Stimulated activated CD8-positive, alpha-beta memory T cell treated with anti-CD3 and anti-CD28 coated beads, Interleukin-15, amount 100 ng/mL, for 1 hour (primary cell): ENCODE data around the gene TNFRSF1B.

Source experiments
- DNase-seq: peaks from one replicate; pipeline ENCODE4 v3.0.0-alpha.2; 2020; ENCODE audit warnings: low read depth

The TNFRSF1B gene

DNA sequence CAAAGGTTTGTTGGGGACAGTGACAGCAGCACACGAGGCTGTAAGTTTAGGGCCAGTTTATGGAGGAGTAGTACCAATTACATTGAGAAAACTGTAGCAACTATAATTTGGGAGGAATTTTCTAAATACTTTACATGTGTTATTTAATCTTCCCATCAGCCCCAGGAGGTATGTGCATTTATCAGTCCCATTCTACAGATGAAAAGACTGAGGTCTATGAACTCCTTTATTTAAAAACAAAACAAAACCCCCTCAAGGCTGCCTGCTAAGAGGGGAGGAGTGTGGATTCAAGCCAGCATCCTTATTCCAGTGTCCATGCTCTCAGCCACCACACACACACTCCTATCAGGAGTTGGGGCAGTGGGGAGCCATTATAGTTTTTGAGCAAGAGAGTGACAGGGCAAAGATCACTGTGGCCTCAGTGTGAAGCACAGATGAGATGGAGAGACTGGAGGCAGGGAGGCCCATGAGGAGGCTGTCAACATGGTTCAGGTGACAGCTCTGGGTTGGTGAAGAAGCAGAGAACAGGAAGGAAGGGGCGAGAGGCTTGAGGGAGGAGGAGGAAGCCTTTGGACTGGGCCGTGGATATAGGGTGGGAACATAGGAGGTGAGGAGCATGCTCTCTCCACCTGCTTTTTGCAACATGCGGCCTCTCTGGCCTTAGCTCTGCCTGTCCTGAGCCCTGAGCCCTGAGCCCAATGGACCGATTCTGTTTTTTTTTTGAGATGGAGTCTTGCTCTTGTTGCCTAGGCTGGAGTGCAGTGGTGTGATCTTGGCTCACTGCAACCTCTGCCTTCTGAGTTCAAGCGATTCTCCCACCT lies 9.7 kb downstream of the TNFRSF1B start:
- DNase-seq, result no peak

DNA sequence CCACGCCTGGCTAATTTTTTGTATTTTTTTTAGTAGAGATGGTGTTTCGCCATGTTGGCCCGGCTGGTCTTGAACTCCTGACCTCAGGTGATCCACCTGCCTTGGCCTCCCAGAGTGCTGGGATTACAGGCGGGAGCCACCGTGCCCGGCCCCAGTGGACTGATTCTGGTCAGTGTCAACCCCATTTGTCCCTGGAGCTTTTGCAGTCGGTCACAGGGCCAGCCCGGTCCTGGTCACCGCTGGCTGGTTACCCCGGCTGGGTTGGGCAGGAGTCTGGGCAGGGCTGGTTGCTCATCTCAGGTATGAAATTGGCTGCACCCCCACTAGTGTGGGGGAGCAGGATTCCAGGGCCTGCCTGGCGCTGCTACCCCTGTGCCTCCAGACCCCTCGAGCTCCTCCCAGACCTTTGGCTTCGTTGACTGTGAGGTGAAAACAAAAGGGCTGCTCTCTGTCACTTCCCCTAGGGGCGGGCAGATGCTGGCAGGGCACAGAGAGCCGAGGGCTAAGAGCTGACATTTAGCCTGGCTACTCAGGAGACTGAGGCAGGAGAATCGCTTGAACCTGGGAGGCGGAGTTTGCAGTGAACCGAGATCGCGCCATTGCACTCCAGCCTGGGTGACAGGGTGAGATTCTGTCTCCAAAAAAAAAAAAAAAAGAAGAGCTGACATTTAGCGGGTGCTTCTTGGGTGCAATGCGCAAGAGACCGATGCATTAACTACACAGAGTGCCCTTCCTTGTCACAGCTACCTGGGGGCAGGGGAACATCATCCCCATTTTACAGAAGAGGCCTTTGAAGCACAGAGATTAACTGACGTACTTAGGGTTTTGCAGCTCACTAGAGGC lies 10.6 kb downstream of the TNFRSF1B start:
- no peak for DNase-seq

DNA sequence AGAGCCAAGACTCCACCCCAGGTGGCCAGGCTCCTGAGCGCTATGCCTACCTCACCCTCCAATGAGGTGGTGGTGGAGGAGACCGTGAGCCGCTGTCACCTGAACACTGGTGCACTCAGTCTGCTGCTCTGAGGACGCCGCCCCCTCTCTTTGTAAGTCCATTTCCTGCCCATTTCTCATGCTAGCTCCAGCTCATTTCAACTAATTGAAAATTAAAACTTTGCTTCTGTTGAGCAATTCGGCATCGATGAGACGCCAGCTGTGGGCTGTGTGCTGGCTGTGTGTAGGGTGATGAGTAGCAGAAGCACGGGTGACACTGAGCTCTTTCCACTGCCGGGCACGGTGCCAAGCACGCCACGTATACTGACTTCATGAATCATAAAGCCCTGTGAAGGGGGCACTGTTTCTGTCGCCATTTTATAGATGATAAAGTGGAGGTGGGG lies 11.2 kb downstream of the TNFRSF1B start:
- DNase-seq, result peak; percentile 92

DNA sequence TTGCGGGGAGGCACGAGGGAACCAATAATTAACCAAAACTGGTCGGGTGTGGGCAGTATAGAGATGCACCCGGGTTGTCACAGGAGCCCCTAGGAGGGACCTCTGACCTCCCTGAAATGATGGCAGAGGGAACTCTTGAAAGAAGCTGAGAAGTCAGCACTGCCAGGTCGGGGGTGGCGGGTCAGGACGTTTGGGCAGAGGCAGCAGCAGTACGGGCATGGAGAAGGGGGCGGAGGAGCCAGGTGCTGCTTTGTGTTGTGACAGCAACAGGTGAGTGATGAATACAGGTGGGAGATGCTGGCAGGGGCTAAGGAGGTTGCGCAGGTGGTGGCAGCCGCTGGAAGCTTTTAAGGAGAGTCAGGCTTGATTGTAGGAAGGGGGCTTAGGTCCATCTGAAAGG lies 11.7 kb downstream of the TNFRSF1B start:
- DNase-seq, result no peak

DNA sequence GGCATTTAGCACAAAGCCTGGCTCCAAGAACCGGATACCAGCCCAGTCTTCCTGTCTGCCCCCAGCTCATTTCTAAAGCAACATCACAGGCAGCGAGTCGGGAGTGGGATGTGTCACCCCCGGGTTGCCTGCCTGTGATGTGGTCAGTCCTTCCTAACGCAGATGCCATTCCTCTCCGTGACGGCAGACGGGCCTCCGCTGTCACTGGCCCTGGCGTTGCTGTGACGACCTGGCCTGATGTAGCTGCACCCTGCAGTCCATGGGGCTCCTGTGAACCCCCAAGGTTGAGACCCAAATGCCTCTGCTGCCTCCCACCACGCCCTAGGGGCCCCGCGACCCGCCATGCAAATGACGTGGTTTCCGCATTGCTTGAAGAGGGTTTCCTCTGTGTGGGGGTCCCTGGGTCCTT lies 12.3 kb downstream of the TNFRSF1B start:
- DNase-seq, result peak; percentile 66

DNA sequence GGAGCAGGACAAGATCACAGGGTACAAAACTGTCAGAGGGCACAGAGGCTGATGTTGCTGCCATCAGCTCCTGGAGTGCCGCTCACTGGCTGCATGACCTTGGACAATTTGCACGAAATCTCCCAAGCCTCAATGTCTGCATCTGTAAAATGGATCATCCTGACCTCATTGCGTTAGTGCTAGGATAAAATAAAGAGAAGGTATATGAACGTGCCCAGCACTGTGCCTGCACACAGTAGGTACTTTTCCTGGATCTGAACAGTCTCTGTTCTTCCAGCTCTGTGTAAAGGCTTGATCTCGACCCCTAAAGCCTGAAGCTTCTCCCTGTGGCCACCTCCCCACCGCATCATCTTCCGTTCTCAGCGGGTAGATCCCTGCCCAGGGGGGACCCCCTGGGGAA lies 12.9 kb downstream of the TNFRSF1B start:
- no peak for DNase-seq

DNA sequence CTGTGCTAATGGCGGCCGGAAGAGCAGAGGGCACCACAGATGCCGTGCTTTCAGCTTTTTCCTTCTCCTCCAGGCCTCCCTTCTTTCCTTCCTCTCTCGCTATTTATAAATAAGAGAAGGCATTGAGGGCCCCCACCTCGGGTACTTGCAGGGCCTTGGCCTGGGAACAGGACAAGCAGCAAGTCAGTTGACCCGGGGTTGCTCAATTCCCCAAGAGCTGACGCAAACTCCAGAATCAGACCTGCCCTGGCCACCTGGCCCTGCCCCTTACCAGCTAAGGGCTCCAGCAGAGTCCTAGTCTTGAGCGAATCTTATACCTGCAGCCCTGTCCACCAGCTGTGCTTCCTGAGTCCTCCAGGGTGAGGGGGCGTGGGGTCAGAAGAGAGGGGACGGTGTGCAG lies 13.5 kb downstream of the TNFRSF1B start:
- DNase-seq, result no peak

DNA sequence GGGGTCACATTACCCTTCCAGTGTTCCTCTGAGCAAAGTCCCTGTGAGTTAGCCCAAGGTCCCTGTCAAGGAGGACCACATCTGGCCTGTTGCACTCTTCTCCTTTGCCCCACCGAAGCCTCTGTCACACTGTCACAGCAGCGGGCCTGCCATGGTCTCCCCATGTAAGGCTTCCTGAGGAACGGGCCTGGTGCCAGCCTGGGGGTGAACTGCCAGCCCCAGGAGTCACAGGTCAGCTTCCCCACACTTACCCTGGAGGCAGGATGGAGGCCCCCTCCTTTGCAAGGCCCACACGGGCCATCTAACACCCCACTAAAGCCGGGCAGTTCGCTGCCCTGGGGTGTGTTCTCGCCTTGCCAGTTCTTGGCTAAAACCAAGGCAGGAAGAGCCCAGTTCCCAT lies 14.1 kb downstream of the TNFRSF1B start:
- DNase-seq, result no peak

DNA sequence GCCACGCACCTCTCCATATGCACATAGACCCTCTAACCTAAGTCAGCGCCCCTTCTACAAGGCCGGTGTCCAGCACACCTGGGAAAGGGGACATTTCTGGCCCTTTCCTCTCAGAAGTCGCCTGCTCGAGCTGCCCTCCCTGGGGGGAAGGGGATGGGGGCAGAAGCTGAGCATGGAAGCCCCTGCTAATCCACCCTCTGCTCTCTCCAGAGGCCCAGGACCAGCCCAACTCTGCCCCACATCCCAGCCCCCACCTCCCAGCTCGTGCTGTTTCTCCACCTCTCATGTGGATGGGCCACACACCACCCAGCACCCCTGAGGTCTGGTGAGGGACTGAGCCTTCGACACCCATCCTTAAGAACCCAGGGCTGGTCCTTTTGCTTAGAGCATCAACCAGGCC lies 14.8 kb downstream of the TNFRSF1B start:
- no peak for DNase-seq

DNA sequence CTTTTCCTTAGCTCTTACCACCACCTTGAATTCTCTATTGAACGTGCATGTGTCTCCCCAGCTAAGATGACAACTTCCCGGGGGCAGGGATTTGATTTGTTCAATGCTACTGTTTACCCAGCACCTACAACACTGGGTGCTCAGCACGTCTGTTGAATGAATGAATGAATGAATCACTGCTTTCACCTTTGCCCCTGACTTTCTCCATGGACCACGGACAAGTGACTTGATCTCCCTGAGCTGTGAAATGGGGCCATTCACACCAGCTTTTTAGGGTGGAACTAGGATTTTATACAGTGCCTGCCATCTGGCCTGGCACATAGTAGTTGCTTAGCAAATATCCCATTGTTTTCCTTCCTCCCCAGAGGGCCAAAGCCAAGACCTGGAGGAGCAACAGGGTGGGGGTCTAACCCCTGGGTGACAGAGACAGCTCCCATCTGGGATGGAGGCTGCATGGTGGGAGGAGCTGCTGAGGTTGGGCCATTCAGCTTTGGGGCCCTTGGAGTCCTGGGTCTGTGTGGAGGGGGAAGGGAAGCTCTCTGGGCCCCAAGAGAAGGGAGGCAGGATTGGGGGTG lies 15.7 kb downstream of the TNFRSF1B start:
- no peak for DNase-seq

DNA sequence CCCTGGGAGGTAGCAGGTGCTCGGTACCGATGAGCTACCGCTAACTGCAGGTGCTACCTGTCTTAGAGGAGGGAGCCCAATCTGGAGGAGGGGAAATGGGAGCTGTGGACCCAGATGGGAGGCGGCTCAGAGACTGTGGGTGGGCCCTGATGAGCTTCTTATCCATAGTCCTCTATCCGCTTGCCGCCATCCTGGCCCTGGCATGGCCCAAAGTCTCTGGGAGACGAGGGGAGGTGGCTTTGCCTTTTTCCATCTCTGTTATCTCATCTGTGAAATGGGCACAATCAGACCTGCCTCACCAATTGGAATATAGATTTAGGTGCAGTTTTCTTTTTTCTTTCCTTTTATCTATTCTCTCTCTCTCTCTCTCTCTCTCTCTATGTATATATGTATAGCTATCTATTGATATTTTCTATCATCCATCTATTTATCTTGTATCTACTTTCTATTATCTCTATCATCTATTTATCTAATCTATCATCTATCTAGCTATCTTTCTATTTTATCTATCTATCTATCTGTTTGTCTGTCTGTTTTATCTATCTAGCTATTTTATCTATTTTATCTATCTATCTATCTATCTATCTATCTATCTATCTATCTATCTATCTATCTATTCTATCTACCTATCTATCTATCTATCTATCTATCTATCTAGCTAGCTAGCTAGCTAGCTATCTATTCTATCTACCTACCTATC lies 16.5 kb downstream of the TNFRSF1B start:
- DNase-seq, result no peak

DNA sequence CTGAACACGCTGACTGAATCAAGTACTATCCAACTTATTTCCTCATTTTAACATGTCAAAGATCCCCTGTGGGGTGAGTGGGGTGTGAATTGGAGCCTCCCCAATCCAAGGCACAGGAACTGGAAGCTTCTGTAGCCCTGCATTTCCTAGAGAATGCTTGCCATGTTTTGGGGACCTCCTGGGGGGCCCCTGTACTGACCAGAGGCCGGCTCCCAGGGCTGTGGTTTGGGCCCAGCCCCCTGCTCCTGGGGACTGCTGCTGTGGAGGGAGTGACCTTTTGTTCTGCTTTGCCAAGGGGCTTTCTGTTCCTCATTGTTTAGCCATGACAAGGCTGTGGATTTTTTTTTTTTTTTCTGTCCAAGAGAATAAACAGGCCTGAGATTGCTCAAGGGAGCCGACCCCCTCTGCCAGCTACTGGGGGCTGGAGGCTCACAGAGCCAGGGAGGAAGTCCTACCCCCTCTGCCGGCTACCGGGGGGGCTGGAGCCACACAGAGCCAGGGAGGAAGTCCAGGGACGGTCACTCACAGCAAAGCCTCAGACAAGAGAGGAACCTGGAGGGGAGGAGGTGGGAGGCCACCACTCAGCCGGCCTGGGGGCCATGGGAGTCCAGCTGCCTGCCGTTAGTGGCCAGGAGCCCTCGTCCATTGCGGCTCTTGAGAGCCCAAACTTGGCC lies 17.4 kb downstream of the TNFRSF1B start:
- DNase-seq, result no peak

DNA sequence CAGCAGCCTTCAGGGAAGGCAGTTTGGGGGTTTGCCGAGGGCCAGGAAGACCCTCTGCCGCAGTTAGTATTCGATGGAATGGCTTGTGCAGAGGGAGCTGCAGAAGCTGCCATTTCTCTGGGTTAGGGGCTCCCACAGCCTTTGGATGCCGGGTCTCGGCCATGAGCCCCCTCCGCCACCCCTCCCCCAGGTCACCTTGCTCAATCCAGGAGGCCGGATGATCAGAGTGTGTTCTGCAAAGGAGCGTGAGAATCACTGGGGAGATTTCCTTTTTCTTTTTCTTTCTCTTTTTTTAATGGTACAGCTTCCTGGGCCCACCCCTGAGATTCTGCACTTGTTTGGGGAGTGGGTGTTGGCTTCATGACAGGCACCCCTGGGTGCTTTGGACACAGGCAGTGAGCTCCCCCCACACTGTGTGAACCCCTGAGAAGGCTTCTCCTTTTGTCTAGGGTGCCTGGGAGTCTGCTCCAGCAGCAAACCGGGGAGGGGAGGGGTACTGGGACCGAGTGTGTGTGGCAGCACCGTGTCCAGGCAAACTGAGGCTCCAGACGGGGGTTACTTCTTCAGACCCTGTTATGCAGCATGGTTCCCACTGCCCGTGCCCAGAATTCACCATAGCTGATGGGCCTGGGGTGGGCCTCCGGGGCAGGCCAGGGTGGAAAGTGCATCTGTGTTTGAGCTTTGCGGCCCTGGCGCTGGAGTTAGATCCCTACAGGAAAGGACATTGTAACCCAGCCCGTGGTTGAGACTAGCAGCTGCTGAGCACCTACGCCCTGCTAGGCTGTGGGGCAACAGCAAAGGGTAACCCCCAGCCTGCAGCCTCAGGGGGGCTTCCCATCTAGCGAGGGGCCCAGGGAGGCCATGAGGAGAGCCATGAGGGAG lies 18.5 kb downstream of the TNFRSF1B start:
- no peak for DNase-seq

DNA sequence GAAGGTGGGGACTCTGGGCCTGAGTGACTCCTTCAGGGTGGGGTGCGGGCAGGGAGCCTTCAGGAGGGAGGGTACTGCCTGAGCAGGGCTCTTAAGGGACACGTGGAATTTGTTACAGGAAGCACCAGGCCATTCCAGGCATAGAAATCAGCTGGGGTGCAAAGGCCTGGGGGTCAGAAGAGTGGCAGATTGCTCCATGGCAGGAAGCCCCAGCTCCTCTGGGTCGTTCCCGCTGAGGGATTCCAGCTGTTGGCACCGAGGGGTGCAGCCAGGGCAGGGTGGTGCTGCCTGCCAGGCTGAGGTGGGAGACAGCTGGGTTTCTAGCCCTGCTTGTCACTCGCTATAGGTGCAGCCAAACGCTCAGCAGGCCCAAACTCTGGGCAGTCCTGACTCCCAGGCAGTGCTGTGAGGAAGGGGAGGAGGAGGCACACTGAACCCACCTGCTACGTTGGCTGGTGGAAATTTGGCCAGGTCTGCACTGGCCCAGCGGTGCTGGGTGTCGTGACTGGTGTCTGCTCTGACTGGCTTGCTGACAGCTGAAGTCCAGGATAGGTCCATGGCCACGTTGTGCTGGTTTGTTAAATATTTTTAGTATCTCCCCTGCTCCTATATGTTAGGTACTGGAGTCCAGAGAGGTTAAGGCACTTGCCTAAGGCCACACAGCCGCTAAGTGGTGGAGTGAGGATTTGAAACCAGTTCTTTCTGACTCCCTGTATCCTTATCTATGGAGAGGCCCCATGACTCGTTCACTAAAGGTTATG lies 19.3 kb downstream of the TNFRSF1B start:
- no peak for DNase-seq

DNA sequence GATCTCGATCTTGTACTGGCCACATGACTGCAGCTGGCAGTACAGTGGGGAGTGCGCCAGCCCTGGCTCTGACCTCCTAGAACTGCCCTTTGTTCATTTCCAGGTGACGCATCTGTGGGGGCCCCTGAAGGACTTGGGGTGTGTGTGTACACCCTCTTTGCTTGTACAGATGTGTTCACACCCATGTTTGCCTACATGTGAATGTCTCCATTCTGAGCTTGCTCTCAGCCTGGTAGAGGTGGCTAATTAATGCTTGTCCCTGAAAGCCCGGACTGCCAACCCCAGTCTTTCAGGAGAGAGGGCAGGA lies 19.8 kb downstream of the TNFRSF1B start:
- no peak for DNase-seq

DNA sequence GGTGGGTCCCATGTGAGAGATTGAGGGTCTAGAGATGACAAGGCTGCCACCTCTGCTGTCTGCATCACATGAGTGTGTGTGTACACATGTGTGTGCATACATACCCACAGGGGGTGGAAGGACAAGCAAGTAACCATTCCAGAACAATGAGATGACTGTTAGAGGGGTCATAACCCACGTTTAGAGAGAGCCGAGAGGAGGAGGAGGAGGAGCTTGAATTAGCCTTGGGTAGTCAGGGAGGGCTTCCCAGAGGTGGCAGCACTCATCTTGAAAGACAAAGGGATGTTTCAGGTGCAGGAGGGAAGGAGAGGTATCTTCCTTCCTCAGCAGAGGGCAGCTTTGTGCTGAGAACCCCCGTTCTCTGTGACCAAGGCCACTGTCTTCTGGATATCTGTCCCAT lies 21.3 kb downstream of the TNFRSF1B start:
- DNase-seq, result no peak

DNA sequence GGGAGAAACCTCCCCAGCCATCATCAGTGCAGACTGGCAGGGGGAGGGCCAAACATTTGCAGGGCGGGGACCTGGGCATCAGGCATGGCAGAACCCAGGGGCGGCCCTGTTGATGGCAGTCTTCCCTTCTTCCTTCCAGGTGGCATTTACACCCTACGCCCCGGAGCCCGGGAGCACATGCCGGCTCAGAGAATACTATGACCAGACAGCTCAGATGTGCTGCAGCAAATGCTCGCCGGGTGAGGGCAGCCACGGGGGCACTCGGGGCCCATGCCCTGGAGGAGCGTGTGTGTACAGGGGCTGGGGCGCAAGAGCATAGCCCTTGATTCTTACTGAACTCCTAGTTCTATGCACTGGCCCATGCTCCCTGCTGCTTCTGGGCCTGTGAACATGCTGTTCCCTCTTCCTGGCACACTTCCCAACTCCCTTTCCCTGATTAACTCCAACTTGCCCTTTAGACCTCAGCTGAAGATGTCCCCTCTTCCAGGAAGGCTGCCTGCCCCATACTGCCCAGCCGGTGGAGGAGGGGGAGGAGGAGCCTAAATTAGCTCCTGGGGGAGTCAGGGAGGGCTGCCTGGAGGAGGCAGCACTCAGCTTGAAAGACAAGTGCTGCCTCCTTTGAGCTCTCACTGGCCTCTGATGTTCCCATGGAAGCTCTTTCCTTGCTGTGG lies 22.0 kb downstream of the TNFRSF1B start:
- DNase-seq, result no peak

DNA sequence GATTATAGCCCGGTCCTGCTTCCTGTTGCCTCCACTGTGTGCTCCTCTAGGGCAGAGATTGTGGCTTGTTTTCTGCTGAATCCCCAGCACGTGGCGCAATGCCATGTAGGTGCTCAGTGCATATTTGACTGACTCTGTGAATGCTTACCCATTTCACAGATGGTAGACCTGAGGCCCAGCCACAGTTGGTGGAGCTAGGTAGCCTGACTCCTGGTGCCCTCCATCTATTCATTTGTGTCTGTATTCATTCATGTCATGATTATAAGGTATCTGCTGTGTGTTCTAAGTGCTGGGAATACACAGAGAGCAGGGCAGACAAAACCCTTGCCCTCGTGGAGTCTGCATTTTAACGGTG lies 22.5 kb downstream of the TNFRSF1B start:
- no peak for DNase-seq

DNA sequence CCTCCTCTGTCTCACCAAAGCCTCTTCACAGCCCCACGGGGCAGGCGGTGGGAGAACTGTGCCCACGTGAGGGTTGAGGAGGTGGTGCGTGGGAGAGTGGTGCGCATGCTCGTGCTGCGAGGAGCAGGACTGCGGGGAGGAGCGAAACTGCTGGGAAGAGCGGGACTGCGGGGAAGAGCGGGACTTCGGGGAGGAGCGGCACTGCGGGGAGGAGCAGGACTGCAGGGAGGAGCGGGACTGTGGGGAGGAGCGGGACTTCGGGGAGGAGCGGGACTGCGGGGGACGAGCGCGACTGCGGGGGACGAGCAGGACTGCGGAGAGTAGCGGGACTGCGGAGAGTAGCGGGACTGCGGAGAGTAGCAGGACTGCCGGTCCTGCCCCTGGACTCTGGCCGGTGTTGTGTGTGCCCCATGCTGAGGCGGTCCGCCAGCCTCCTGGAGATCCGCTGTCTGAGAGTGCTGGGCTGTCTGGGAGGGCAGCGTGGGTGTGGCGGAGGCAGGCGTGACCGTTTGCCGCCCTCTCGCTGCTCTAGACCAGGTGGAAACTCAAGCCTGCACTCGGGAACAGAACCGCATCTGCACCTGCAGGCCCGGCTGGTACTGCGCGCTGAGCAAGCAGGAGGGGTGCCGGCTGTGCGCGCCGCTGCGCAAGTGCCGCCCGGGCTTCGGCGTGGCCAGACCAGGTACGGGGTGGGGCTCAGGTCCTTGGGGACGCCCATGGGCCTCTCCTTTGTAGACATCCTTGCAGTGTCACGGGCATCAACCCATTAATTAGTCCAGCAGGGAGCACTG lies 24.6 kb downstream of the TNFRSF1B start:
- DNase-seq, result no peak
